ENCODE results near the gene EML4.
A peak's percentile ranks its signal among the peaks of the same experiment; 100 is the strongest.

The EML4 gene

DNA sequence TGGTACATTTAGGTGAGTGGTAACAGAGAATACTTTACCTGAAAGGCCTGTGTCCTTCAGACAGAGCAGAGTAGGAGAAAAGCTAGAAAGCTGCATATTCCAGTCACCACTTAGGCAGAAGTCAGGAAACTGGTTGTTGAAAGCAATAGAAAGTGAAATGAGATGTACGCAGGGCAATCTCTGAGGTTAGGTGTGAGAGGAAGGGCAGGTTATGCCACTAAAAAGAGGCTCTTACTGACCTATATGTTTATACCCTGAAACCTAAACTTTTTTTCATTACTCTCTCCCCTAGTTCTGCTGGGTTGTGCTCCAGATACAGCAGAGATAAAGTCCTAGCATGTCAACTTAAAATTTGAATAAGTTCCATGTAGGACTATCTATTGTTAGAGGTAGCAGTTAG, 98.4 kb downstream of the EML4 start:
- no peak for FAIRE-seq

DNA sequence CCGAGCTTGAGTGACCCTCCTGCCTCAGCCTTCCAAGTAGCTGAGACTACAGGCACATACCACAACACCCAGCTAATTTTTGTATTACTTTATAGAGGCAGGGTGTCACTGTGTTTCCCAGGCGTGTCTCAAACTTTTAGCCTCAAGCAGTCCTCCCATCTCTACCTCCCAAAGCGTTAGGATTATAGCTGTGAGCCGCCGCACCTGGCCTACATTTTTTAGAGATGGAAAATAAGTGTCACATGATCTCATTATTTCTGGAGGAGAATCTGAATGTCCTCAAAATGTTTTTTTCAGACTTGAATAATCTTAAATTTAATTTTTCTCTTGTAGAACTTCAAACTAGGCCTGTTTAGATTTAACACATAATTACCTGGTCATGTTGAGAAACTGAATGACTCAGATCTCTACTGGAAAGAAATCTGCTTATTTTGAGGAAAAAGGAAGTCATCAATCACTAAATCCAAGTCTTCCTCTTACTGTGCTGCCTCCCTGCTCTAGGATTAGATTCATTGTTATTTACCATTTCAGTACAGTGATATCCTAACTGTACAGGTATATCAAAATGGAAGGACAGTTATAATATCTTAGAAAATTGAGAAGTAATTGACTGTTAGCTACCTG, 99.5 kb downstream of the EML4 start:
- FAIRE-seq: no peak

DNA sequence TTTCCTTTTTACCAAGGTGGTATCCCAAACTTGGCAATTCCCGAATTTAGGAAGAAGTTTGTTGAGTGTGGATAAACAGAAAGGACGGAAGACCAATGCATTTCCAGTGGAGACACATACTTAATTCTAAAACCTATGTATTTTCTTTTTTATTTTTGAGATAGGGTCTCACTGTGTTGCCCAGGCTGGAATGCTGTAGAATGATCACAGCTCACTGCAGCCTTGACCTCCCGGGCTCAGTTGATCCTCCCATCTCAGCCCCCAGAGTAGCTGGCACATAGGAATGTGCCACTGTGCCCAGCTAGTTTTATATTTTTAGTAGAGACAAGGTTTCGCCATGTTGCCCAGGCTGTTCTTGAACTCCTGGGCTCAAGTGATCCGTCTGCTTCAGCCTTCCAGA, 101.6 kb downstream of the EML4 start:
- no peak for FAIRE-seq

DNA sequence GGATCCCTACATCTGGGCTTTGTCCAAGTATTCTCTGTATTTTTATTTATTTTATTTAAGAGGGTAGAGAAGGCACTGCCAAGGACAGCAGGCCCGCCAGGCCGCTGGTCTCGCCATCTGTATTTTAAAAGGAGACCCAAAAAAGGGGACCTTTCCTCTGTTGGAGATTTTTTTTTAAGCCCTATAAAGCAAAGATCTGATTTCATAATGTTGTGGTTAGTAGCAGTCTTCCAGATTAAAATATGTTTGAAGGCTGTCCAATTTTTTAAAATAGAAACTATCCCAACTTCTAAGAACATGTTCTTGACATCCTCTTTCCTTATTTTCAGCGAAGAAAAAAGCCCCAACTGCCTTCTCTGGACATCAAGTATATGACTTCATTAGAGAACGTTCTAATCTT, 102.1 kb downstream of the EML4 start:
- peak; percentile 82 for FAIRE-seq

DNA sequence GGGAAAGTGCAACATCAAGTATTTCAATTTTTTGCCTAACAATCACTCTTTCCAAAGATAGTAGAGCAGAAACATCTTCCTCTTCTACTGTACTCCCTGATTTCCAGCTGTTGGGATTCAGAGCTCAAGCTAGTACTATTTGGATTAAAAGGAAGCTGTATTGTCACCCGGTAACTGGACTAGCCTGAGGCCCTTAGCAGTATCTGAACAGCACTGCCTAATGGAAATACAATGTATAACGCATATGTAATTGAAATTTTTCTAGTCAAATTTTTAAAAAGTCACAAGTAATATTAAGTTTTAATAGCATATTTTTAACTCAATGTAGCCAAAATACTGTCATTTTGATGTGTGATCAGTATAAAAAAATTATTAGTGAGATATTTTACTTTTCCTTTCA, 105.7 kb downstream of the EML4 start:
- peak; percentile 53 for FAIRE-seq

DNA sequence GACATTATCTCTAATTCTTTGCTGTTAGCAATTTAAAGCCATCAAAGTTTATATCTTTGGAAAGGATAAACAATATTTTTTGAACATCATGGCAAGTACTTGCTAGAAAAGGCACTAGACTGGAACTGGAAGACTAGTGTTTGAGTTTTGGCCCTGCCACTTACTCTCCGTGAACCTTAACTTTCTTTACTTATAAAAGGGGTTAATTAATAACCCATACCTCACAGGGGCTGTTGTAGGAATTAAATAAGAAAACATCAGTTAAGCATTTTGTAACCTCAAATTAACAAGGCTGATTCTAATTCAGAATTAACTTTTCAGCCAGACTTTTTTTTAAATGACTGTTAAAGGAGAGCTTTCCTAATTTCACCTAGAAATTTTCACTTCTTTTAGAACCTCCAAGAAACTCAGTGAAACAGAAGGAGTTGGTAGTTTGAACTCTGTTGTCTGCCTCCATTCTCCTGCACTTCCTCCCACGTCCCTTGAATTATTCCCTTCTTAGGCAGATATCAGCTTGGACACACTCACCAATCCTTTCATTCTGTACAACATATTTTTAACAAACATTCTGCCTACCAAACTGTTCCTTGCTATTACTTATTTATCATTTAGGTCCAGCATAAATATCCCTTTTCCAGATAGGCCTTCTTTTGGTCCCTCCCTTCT, 112.4 kb downstream of the EML4 start:
- FAIRE-seq: no peak

DNA sequence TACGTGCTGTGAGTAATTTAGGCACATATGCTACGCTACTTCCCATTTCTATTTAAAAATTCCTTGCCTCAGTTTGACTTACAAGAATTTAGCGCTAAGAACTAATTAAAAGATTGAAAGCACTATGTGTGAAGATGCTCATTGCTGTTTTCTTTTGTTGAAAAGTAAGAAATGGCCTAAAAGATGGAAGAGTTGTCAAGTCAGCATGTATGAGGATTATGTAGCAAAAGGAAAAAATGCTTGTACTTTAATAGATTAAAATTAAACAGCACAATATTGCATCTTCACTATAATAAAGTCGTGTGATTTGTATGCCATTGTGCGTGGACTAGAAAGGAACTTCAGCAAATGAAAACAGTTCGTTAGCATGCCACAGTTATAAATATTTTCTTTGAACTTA, 114.9 kb downstream of the EML4 start:
- FAIRE-seq: no peak

DNA sequence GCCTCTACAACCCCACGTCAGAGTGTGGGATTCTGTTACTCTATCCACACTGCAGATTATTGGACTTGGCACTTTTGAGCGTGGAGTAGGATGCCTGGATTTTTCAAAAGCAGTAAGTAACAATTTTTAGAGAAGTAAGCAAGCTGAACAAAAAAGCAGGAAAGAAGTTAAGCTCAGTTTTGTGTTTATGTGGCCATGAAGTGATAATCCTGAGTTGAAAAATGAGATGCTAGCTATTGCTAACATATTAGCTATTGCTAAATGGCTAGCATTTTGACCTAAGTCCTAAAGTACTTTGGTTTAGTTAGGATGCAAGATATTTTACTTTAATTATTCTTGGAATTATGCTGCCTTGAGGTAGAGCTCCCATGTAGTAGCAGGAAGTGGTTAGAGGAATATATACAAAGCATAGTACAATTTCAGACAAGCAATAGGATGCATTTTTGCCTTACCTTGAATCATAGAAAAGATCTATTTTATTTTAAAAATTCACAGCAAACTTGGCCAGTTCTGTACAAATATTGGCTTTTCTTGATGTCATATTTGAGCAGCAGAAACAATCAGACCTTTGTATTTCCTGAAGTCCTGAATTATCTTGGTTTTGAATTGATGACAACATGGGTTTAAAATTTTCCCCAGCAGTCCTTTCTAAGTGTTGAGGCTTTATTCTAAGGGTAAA, 117.3 kb downstream of the EML4 start:
- no peak for FAIRE-seq

DNA sequence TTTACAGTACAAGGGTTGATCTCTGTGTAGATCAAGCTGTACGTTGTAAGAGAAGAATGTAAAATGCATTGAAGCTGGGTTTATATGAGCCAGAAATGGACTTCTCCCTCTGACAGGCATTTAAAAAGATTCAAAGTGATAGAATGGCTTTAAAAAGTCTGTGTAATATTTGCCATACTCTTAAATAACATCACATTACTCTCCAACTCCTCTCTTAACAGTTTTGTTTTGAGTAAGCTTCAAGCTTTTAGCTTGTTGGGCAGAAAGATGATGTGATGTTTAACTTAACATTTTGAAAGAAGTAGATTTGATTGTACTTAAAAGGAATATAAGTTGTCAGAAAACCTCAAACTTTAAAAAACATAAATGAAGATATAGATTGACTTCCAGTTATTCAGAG, 119.7 kb downstream of the EML4 start:
- peak; percentile 71 for FAIRE-seq

DNA sequence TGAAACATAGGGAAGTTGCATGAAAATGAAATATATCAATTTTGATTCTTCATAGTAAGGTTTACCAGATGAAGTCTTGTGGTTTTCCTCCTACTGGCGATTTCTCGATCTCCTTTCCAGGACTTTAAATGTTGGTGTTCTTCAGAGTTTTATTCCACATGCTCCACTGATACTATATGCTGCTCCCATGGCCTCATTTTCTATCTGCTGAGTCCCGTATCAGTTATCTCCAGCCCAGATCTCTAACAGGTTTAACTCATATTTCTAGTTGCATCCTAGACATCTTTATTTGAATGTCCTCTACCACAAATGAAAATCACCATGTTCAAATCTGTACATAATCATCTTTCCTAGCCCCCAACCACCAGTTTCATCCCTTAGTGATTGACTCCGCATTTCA, 120.1 kb downstream of the EML4 start:
- FAIRE-seq: no peak

DNA sequence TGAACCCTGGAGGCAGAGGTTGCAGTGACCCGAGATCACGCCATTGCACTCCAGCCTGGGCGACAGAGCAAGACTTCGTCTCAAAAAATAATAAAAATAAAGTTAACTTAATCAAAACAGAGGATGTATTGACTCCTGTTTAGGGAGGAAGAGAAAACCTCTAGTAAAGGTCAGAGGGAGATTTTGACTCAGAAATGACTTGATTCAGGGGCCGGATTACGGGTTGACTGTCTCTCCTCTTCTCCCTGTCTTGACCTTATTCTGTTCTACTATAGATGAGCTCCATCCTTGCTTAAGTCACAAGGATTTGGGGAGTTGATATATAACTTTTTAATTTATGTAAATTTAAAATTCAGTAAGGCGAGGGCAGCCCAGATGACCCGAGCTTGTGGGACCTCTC, 120.9 kb downstream of the EML4 start:
- FAIRE-seq: no peak

DNA sequence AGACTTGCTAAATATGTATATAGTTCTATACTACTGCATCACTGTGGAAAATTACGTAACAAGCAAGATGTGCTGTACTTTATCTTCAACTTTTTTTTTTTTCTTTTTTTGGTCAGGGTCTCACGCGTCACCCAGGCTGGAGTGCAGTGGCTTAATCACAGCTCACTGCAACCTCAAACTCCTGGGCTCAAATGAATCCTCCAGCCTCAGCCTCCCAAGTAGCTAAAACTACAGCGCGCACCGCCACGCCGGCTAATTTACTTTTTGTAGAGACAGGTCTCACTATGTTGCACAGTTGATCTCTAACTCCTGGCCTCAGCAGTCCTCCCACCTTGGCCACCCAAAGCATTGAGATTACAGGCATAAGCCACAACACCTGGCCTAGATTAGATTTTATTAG, 123.9 kb downstream of the EML4 start:
- FAIRE-seq: no peak

DNA sequence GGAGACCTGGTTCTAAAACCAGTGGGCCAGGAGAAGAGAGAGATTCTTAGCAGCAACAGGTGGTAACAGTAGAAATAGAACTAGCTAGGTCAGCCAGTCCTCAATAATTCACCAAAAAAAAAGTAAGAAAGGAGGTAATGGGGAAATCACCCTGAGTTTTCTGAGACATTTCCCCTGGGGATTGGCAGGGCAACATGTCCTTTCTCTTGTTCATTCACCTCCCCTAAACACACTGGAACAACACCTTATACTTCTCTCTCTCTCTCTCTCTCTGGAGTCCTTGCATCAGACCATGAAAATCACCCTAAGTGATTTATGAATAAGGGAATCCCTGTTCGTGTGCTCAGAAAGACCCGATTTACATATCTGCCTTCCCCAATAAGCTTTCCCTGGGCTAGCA, 127.1 kb downstream of the EML4 start:
- FAIRE-seq: no peak

DNA sequence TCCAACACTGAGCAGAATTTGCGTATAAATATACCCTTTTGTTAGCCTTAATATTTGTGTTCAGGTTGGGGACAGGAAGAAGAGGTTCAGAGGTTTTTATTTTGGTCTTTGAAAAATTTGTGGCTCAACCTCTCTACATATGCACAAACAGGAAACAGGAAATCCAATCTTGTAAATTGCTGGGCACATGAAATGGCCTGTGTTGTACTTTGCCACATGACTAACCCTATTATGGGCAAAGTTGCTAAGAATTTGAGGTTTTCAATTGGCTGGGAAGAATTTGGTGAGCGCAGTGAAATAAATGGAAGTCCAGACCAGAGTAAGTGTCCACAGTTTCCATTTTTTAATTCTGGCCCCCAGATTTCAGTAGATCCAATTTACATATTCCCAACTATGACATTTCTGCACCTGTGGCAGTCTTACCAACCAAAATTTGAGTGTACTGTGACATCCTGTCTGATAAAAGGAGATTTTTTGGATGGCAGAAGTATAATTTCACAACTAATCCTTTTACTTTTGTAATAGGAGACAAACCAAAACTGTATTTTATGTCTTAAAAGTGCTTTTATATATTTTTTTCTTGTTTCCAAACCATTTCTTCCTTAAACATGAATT, 128.3 kb downstream of the EML4 start:
- no peak for FAIRE-seq

DNA sequence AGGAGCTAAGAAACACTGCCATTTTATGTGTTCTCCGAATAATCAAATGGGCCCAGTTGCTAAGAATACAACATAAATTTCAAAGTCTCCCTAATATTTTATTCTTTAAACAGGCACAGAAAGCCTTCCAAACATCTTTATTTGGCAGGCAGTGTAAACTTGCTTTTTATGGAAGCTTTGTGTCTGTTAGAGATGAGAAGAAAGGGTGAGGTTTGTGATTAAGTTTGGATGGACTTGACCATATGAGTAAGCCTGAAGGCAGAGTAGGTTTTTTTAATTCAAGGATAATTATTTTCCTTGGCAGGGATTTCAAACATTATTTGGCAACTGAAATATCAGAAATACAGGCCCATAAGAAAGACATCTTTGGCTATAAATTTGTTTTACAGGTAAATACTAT, 129.0 kb downstream of the EML4 start:
- FAIRE-seq: no peak

DNA sequence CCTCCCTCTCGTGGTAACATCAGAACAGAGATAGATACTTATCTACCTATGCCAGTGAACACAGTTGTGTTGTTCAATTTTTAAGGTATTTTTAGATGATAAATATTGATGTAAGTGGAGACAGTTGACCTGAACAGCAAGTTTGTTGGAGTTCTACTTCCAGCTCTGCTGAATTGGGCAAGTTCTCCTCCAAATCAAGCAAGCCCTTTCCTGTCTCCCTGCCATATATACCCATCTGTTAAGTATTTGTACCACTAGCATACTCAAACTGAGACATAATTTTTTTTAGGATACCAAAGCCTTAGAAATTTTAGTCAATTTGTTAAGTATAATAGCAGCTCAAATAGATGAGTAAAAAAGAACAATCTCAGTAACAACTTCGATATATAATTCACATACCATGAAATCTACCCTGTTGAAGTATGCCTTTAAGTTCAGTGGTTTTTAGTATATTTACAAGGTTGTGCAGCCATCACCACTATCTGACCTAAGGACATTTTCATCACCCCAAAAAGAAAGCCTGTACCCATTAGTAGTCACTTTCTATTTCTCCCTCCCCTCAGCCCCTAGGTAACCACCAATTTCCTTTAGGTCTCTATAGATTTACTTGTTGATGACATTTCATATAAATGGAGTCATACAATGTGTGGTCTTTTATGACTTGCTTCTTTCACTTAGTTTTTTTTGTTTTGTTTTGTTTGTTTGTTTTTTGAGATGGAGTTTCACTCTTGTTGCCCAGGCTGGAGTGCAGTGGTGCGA, 130.0 kb downstream of the EML4 start:
- no peak for FAIRE-seq

DNA sequence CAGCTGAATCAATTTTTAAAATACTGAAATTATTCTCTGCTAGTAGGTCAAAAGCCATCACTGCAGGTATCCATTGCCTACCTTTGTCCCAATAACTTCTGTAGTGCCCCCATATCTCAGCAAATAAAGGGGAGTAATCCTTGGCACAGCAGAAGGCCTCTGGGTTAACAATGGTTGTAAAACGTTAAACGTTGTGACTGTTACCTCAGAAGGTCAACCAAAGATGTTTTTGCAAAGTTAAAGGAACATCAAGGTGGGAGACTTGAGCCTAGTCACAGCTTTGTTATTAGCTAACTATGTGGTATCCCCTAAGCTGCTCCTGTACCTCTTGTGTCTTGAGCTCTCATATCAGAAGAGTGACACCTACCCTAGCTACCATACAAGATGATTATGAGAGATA, 131.4 kb downstream of the EML4 start:
- no peak for FAIRE-seq

DNA sequence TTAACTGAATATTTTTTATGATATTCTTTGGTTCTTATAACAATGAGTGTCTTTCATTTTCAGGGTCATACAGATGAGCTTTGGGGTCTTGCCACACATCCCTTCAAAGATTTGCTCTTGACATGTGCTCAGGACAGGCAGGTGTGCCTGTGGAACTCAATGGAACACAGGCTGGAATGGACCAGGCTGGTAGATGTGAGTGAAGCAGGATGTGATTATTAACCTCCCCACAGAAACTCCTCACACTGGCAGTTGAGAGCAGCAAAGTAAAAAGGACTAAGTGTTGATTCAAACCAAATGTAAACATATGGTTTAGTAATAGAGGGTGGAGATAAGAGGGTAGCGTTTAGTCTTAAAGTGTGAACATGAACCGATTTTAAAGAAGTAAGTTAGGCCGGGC, 134.1 kb downstream of the EML4 start:
- no peak for FAIRE-seq

DNA sequence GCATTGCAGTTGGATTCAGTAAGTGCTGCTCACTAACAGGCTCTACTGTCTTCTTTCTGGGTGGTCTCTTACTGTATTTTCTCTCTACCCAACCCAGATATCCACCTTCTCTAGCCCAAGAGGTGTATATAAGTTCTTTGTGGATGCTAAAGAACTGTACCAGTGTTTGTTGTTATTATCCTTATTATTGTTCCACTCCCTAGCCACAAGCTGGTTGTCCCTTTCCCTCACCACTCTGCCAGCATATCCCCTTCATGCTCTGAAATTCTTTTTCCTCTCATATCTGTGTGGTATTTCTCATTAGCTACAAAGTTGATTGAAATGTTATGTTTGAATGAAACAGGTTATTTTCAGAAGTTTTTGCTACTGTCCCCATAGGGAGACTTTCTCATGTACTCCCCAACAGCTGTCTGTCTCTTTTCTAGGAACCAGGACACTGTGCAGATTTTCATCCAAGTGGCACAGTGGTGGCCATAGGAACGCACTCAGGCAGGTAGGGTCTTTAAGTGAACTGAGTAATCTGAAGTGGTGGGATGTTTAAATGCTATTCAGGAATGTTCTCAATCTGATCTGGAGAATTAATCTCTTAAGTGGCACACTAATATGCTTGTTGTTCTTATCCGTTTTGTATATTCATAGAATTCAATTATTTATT, 135.0 kb downstream of the EML4 start:
- no peak for FAIRE-seq

DNA sequence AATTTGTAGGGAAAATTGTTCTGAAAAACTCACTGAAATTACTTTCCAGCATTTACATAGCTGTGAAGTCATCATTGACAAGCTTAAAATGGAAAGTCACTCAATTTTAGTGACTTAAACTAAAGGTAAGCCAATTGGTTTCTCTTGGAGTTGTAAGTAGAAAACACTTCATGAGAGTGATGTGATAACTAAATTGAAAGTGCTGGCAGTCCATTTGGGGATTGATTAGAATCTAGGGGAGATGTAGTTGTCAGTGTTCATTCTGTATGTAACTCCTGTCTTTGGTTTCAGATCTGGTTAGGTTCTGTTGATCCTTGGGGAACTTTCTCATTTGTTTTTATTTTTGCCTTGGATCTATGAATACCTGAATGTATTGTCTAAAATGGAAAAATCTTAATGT, 138.0 kb downstream of the EML4 start:
- no peak for FAIRE-seq

DNA sequence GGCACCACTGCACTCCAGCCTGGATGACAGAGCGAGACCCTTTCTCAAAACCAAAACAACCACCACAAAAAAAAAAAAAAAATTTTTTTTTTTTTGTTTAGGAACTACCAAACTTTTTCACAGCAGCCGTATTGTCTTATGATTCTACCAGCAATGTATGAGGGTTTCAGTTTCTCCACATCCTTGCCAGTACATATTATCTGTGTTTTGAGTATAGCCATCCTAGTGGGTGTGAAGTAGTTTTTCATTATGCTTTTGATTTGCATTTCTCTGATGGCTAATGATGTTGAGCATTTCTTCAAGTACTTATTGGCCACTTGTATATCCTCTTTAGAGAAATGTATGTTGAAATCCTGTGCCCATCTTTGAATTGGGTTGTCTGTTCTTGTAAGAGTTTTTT, 140.2 kb downstream of the EML4 start:
- FAIRE-seq: no peak

DNA sequence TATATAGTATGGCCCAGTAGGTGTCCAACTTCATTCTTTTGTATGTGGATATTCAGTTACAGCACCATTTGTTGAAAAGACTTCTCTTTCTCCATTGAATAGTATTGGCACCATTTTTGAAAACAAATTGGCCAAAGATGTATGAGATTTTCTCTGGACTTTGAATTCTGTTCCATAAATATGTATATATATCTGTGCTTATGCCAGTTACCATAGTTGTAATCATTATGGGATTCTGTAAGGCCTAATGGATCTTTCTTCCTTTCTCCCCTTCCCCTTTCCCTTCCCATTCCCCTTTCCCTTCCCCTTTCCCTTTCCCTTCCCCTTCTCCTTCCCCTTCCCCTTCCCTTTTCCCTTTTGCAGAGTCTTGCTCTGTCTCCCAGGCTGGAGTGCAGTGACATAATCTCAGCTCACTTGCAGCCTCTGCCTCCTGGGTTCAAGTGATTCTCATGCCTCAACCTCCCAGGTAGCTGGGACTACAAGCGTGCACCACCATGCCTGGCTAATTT, 140.9 kb downstream of the EML4 start:
- FAIRE-seq: no peak

DNA sequence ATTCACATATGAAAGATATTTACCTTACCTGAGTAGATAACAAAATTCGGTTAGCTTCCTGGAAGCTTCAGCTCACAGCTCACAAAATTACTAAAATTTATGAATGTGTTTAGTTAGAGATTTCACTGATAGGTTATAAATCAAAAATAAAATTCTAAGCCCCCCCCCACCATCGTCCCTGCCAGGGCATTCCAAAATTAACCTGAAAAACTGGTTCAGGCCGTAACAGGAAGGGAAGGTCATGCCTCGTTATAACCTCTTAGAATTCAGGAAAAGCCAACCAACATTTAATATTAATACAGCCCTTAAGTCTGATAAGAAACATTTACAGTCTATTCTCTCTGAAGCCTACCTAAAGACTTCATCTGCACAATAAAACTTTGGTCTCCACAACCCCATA, 143.0 kb downstream of the EML4 start:
- FAIRE-seq: no peak
